Erythroblast (primary cell): ENCODE measurements around the gene ID1.

ENCODE experiments used
- GATA1 ChIP-seq: IDR thresholded peaks from 2 replicates; pipeline ENCODE4 v1.6.1; 2011; ENCODE audit warnings: low read depth, mild to moderate bottlenecking, control low read depth, low read length, moderate library complexity
- POLR2A ChIP-seq: IDR thresholded peaks from 2 replicates; pipeline ENCODE4 v1.6.1; 2011; ENCODE audit warnings: mild to moderate bottlenecking, low read length

- TF ChIP-seq POLR2A (no peak), GATA1 (no peak)
Measured at GRCh38 chr20:31569163-31570020, 35.7 kb upstream of the ID1 start.
